ENCODE measurements around the gene RACK1.
"Not testable (repeated sequence)": the region's sequence is repeated elsewhere in the genome, so short reads cannot be mapped to it uniquely, and the experiment has no call there.

RACK1 gene

GRCh38 chr5:181243564-181244343, at the start of gene RACK1:
TSS of gene RACK1 (minus strand) at chr5:181243906. CDS start at chr5:181243800, 106 bp downstream.
- ChIA-PET CTCF (interaction anchor here (0.8 to 2.5 kb wide), 5 partner anchors 10 to 59 kb away, joined by 3 to 8 read pairs (median 4); no protein-coding TSS in a partner anchor), POLR2A (interaction anchor here (0.6 to 0.9 kb wide), 4 partner anchors 12 to 429 kb away, joined by 3 to 4 read pairs (median 3); no protein-coding TSS in a partner anchor)
- no peak for TF ChIP-seq CTCF (IDR thresholded peaks at IDR 0.05; ENCODE audit: control extremely low read depth, extremely low read depth, low read depth, missing control alignments)
- peak; percentile 89 for DNase-seq (ENCODE audit: extremely low spot score)

GRCh38 chr5:181287331-181287730, 43.6 kb upstream of the RACK1 start:
- POLR2A ChIA-PET; DNase-seq (ENCODE audit: extremely low spot score); CTCF ChIA-PET: not testable (repeated sequence)

GRCh38 chr5:181285962-181286705, 42.4 kb upstream of the RACK1 start:
- DNase-seq (ENCODE audit: extremely low spot score); CTCF ChIA-PET; POLR2A ChIA-PET: not testable (repeated sequence)

- DNase-seq (ENCODE audit: extremely low spot score); CTCF ChIA-PET; POLR2A ChIA-PET: not testable (repeated sequence)
Observed at GRCh38 chr5:181283841-181284755, 40.4 kb upstream of the RACK1 start.

GRCh38 chr5:181283347-181283746, 39.6 kb upstream of the RACK1 start:
- no peak for TF ChIP-seq CTCF (IDR thresholded peaks at IDR 0.05; ENCODE audit: control extremely low read depth, extremely low read depth, low read depth, missing control alignments)
- POLR2A ChIA-PET: no interaction called here
- CTCF ChIA-PET: no interaction called here
- DNase-seq (ENCODE audit: extremely low spot score): no peak

GRCh38 chr5:181282874-181283273, 39.2 kb upstream of the RACK1 start:
- no peak for DNase-seq (ENCODE audit: extremely low spot score)
- ChIA-PET POLR2A (no interaction called here), CTCF (no interaction called here)
- TF ChIP-seq CTCF (IDR thresholded peaks at IDR 0.05; ENCODE audit: control extremely low read depth, extremely low read depth, low read depth, missing control alignments): no peak

GRCh38 chr5:181282415-181282814, 38.7 kb upstream of the RACK1 start:
- CTCF ChIA-PET; POLR2A ChIA-PET; DNase-seq (ENCODE audit: extremely low spot score): not testable (repeated sequence)

GRCh38 chr5:181281984-181282316, 38.2 kb upstream of the RACK1 start:
- no peak for DNase-seq (ENCODE audit: extremely low spot score)
- CTCF ChIA-PET: no interaction called here
- POLR2A ChIA-PET: no interaction called here
- TF ChIP-seq CTCF (IDR thresholded peaks at IDR 0.05; ENCODE audit: control extremely low read depth, extremely low read depth, low read depth, missing control alignments): no peak

Measured in GM10248 (cell line).